ENCODE results near the gene NTPCR.

DNA sequence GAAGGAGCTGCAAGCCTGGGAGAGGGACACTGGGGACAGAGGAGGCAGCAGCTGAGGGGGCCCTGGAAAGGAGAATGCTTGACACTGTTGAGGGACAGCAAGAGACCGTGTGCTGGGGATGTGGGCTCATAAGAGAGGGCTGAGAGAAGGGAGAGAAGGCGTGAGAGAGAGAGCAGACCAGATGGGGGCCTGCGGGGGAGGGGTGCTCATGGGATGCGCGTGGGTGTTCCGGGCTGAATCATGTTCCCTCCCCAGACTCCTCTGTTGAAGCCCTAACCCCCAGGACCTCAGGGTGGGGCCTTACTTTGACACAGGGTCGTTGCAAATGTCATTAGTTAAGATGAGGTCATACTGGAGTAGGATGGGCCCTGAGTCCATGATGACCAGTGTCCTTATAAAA, 40.8 kb downstream of the NTPCR start:
- TF ChIP-seq, protein P1, sequence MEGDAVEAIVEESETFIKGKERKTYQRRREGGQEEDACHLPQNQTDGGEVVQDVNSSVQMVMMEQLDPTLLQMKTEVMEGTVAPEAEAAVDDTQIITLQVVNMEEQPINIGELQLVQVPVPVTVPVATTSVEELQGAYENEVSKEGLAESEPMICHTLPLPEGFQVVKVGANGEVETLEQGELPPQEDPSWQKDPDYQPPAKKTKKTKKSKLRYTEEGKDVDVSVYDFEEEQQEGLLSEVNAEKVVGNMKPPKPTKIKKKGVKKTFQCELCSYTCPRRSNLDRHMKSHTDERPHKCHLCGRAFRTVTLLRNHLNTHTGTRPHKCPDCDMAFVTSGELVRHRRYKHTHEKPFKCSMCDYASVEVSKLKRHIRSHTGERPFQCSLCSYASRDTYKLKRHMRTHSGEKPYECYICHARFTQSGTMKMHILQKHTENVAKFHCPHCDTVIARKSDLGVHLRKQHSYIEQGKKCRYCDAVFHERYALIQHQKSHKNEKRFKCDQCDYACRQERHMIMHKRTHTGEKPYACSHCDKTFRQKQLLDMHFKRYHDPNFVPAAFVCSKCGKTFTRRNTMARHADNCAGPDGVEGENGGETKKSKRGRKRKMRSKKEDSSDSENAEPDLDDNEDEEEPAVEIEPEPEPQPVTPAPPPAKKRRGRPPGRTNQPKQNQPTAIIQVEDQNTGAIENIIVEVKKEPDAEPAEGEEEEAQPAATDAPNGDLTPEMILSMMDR (optimal IDR thresholded peaks at IDR 0.05 in 1 of 3, IDR thresholded peaks at IDR 0.05 in 1 of 3, conservative IDR thresholded peaks at IDR 0.05 in 1 of 3; ENCODE audit: extremely low read depth in 1 of 3, insufficient read depth in 2 of 3, low read length in 3 of 3): no peak
- no peak for TF ChIP-seq EZH2 (IDR thresholded peaks at IDR 0.05; ENCODE audit: low read length)
